K562 (cell line): Measurements from ENCODE around the gene MAGI2. TPM values are rescaled to one million over a fixed set of nuclear protein-coding genes. Genes with fewer than 3 reads are reported as not detected.

Experiments used
- ATAC-seq: fragments of 200-7000 bp; cut with Tn5 transposase; 3 replicates; pipeline ENCODE4 v1.9.1; 2020; ENCODE audit warnings: moderate library complexity
- BruUV-seq: library from RNA; stranded (reverse); fragments of 400-500 nt; replicated peaks from 2 replicates; lab custom pipeline; 2021; lab: Mats Ljungman, UMichigan
- CTCF ChIA-PET: fragments of 300-600 bp; formaldehyde crosslinking; extraction: SDS; loops from one replicate; lab custom pipeline; 2021; ENCODE audit warnings: low intra/inter-chr PET ratio; lab: Yijun Ruan, JAX
- POLR2A ChIA-PET: fragments of 300-600, 350-650 bp; sonication (Branson Sonifier 250); formaldehyde crosslinking; extraction: SDS; loops from one replicate; lab custom pipeline; 2021; ENCODE audit warnings: antibody characterized with exemption, inconsistent platforms; lab: Yijun Ruan, JAX
- DNase-seq, 4 experiments: peaks; one replicate each; pipeline versions ENCODE4 v3.0.0 to v3.0.0-alpha.2; 2011 to 2018; ENCODE audit warnings: low spot score in 3 of 4, mixed read lengths in 3 of 4; ENCODE audit errors: extremely low read depth in 1 of 4
- FAIRE-seq: peaks from 2 replicates; lab custom pipeline; 2011; peaks lifted over from hg19 to GRCh38; lab: Jason Lieb, UNC
- H2AFZ ChIP-seq: 2 replicates; pipeline ENCODE4 v1.6.0; 2011; ENCODE audit warnings: low read depth, low read length, control low read depth, inconsistent platforms
- H3K27ac ChIP-seq: fragments of 200-600 bp; 3 replicates; pipeline ENCODE4 v1.8.0; 2011; ENCODE audit warnings: low read depth, mild to moderate bottlenecking, control low read depth, inconsistent platforms, low read length, moderate library complexity, mixed read lengths; ENCODE audit errors: extremely low read depth
- H3K27me3 ChIP-seq, 2 experiments: fragments of 300-600 bp in 1 of 2; 2 replicates in 1 of 2; 3 replicates in 1 of 2; pipeline versions ENCODE4 v1.6.0 to v1.8.0; 2011; ENCODE audit warnings: inconsistent platforms in 2 of 2, low read length in 2 of 2, mild to moderate bottlenecking in 1 of 2, mixed read lengths in 1 of 2, moderate library complexity in 1 of 2; ENCODE audit not compliant: control insufficient read depth in 2 of 2, insufficient read depth in 2 of 2
- H3K36me3 ChIP-seq: fragments of 300-600 bp; 3 replicates; pipeline ENCODE4 v1.8.0; 2011; ENCODE audit warnings: mild to moderate bottlenecking, low read length, inconsistent platforms; ENCODE audit not compliant: control insufficient read depth, insufficient read depth
- H3K4me1 ChIP-seq, 2 experiments: fragments of 200-600 bp in 1 of 2; replicated peaks in 1 of 2; 2 replicates in 1 of 2; 3 replicates in 1 of 2; pipeline versions ENCODE4 v1.5.1 to v1.8.0; 2011; ENCODE audit warnings: inconsistent platforms in 2 of 2, low read length in 2 of 2, mild to moderate bottlenecking in 1 of 2, mixed read lengths in 1 of 2, moderate library complexity in 1 of 2; ENCODE audit not compliant: control insufficient read depth in 2 of 2, insufficient read depth in 2 of 2
- H3K4me2 ChIP-seq: 2 replicates; pipeline ENCODE4 v1.6.1; 2011; ENCODE audit warnings: low read length, control low read depth, inconsistent platforms, mixed read lengths; ENCODE audit not compliant: insufficient read depth
- H3K4me3 ChIP-seq: fragments of 200-600 bp; sonication (generic), shearing (Covaris generic); 2 replicates; pipeline ENCODE4 v1.5.1; 2016; ENCODE audit warnings: control low read depth, inconsistent platforms
- H3K79me2 ChIP-seq: fragments of 200-600 bp; 3 replicates; pipeline ENCODE4 v1.8.0; 2011; ENCODE audit warnings: low read length, inconsistent platforms; ENCODE audit not compliant: control insufficient read depth, insufficient read depth
- H3K9ac ChIP-seq, 2 experiments: 2 replicates each; pipeline versions ENCODE4 v1.6.0 to v1.6.1; 2011; ENCODE audit warnings: low read depth in 2 of 2, low read length in 2 of 2, control low read depth in 1 of 2, inconsistent platforms in 1 of 2, mild to moderate bottlenecking in 1 of 2, mixed read lengths in 1 of 2; ENCODE audit not compliant: insufficient read depth in 1 of 2
- H3K9me1 ChIP-seq: one replicate; pipeline ENCODE4 v1.6.0; 2011; ENCODE audit warnings: inconsistent platforms, mild to moderate bottlenecking, low read length, moderate library complexity; ENCODE audit not compliant: control insufficient read depth, insufficient read depth
- H3K9me3 ChIP-seq: replicated peaks from 2 replicates; pipeline ENCODE4 v1.5.1; 2011; ENCODE audit warnings: low read depth, low read length, inconsistent platforms; ENCODE audit not compliant: control insufficient read depth, insufficient read depth
- H4K20me1 ChIP-seq: replicated peaks from 2 replicates; pipeline ENCODE4 v1.6.1; 2011; ENCODE audit warnings: low read length, inconsistent platforms, mixed read lengths; ENCODE audit not compliant: control insufficient read depth, insufficient read depth
- ARNT ChIP-seq, 2 experiments: fragments of 450-650 bp; IDR thresholded peaks; 2 replicates each; pipeline ENCODE4 v1.6.1; 2016; ENCODE audit warnings: mild to moderate bottlenecking in 1 of 2
- NFIX ChIP-seq: fragments of 250-450 bp; sonication (Bioruptor Pico); IDR thresholded peaks from 2 replicates; pipeline ENCODE4 v1.4.0; 2020; ENCODE audit warnings: low read depth, mild to moderate bottlenecking, moderate library complexity
- PHF20 ChIP-seq: fragments of 450-650 bp; IDR thresholded peaks from 2 replicates; pipeline ENCODE4 v1.6.1; 2018; ENCODE audit not compliant: partially characterized antibody
- SIX5 ChIP-seq, 2 experiments: IDR thresholded peaks; 2 replicates each; pipeline ENCODE4 v1.6.1; 2011; ENCODE audit warnings: low read length in 2 of 2, borderline replicate concordance in 1 of 2, low read depth in 1 of 2, mild to moderate bottlenecking in 1 of 2, moderate library complexity in 1 of 2; ENCODE audit not compliant: insufficient read depth in 1 of 2
- TAF9B ChIP-seq: fragments of 450-650 bp; IDR thresholded peaks from 2 replicates; pipeline ENCODE4 v1.6.1; 2018; ENCODE audit warnings: mild to moderate bottlenecking; ENCODE audit not compliant: partially characterized antibody
- ZBTB26 ChIP-seq: fragments of 450-650 bp; formaldehyde crosslinking; IDR thresholded peaks from 2 replicates; pipeline ENCODE4 v1.4.0; 2022; ENCODE audit warnings: missing genetic modification characterization
- ZNF12 ChIP-seq: sonication (generic); formaldehyde crosslinking; IDR thresholded peaks from 2 replicates; pipeline ENCODE4 v1.4.0; 2020; ENCODE audit warnings: mild to moderate bottlenecking, missing genetic modification reagents
- WGBS: fragments of 100-300 bp; shearing (Covaris generic); methylation state at CpG from one replicate; pipeline ENCODE4 v1.1.6; 2016; ENCODE audit warnings: low coverage, mixed read lengths; ENCODE audit not compliant: insufficient coverage; ENCODE audit errors: missing lambda C conversion rate; 5-methylcytosine and 5-hydroxymethylcytosine counted together
- in situ Hi-C: fragments of 300-500 bp; cut with MboI; formaldehyde crosslinking; loops from 4 replicates; pipeline ENCODE4 v1.15.0; 2018; ENCODE audit warnings: inconsistent platforms, mixed read lengths
- intact Hi-C: fragments of 100-400 bp; cut with micrococcal nuclease; formaldehyde crosslinking; loops from 2 replicates; pipeline ENCODE4 v1.14.2; 2022
- polyA plus RNA-seq, 8 experiments: library from polyadenylated mRNA; depleted of rRNA in 4 of 8; stranded (reverse) in 5 of 8; unstranded in 3 of 8; fragments of >200 nt; fragmentation: Nextera tagmentation in 2 of 8; fragmentation: Illumina TruSeq in 1 of 8; extraction: Ambion mirVana in 2 of 8; extraction: Trizol in 1 of 8; gene quantifications; 2 replicates each; pipeline versions ENCODE4 v1.2.1 to v1.2.3, GENCODE V29; 2011 to 2014; ENCODE audit warnings: inconsistent platforms in 1 of 8, missing spikeins in 1 of 8
- total RNA-seq, 7 experiments: library from RNA; depleted of rRNA in 6 of 7; stranded (reverse); fragments of >200 nt in 6 of 7; fragmentation: Illumina TruSeq in 2 of 7; extraction: Trizol in 2 of 7; gene quantifications; 2 replicates each; pipeline versions ENCODE4 v1.2.1 to v1.2.3, GENCODE V29; 2011 to 2021; ENCODE audit warnings: low replicate concordance in 1 of 7
- TF ChIP-seq, protein P1 (sequence below): sonication (generic); formaldehyde crosslinking; IDR thresholded peaks from 2 replicates; pipeline ENCODE4 v1.8.0; 2023; ENCODE audit warnings: mild to moderate bottlenecking, missing genetic modification reagents

MAGI2 gene
- total and polyA plus RNA-seq, 9 of the 15 experiments (the other 6 are each of a cell fraction or from before 2014, with no cell fraction given), result 0.27 to 1.4 (median 0.70) TPM

DNA sequence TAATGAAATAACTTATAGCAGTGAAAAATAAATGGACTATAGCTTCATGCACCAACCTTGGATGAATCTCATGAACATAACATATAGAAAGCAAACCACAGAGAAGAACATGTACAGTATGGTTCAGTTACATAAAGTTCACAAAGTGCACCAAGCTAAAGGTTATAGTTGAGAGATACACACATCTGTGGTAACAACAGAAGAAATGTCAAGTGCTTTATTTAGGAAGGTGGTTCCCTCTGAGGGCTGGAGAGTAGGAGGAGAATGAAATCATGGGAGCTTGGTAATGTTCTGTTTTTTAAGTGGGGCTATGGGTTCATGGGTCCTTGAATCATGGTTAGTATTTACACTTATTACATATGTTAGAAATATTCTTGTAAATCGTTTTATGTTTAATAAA is 1331.6 kb downstream of the MAGI2 start:
- in situ Hi-C loops, result no loop called here
- H3K9me3 ChIP-seq, result no peaks in the 10 kb centered on the region
- FAIRE-seq, result no peak
- no peak for TF ChIP-seq SIX5 (IDR thresholded peaks at IDR 0.05; ENCODE audit: borderline replicate concordance in 1 of 2, insufficient read depth in 1 of 2, low read depth in 1 of 2, low read length in 2 of 2)
- no peak for TF ChIP-seq NFIX (CRISPR knock-in tag)
- no peak for TF ChIP-seq ARNT (IDR thresholded peaks at IDR 0.05)
- TF ChIP-seq ZNF12 (CRISPR knock-in tag), result no peak
- TF ChIP-seq, protein P1, sequence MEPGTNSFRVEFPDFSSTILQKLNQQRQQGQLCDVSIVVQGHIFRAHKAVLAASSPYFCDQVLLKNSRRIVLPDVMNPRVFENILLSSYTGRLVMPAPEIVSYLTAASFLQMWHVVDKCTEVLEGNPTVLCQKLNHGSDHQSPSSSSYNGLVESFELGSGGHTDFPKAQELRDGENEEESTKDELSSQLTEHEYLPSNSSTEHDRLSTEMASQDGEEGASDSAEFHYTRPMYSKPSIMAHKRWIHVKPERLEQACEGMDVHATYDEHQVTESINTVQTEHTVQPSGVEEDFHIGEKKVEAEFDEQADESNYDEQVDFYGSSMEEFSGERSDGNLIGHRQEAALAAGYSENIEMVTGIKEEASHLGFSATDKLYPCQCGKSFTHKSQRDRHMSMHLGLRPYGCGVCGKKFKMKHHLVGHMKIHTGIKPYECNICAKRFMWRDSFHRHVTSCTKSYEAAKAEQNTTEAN (CRISPR knock-in tag), result no peak
- no peak for TF ChIP-seq PHF20
- no peak for TF ChIP-seq TAF9B
- TF ChIP-seq ZBTB26, result no peak
- no peaks in the 10 kb centered on the region for H3K36me3 ChIP-seq
- no peak for ATAC-seq
- no peak overlapping the region for H2AFZ ChIP-seq
- DNase-seq, result no peak
- H3K4me3 ChIP-seq, result no peak overlapping the region
- BruUV-seq, result no TSS peak
- intact Hi-C loops, result no loop called here
- ChIA-PET CTCF (interaction anchor here (0.6 kb wide), 1 partner anchor 441 kb away, joined by 3 read pairs; no protein-coding TSS in a partner anchor), POLR2A (interaction anchor here (1.0 kb wide), 1 partner anchor 12 kb away, joined by 3 read pairs; no protein-coding TSS in a partner anchor)
- H3K9me1 ChIP-seq, result no peaks in the 10 kb centered on the region
- no peaks in the 10 kb centered on the region for H3K79me2 ChIP-seq
- H3K27ac ChIP-seq, result no peak overlapping the region
- H3K4me1 ChIP-seq, result no peaks in the 10 kb centered on the region
- no peak overlapping the region for H3K9ac ChIP-seq
- WGBS, result 0% methylated on average over 1 of the region's 1 CpG
- H3K27me3 ChIP-seq, result peaks cover 5 to 6% of the 10 kb centered on the region in 2 experiments; a peak in 3 of 5 replicates
- H4K20me1 ChIP-seq, result no peaks in the 10 kb centered on the region
- H3K4me2 ChIP-seq, result no peak overlapping the region
